Tibial nerve (tissue), 4 donors: Measurements from ENCODE around the gene RPS6KA2. TPM values are rescaled to one million over a fixed set of nuclear protein-coding genes. Genes with fewer than 3 reads are reported as not detected.

Source experiments
- DNase-seq, 2 donors: peaks; one replicate each; pipeline ENCODE4 v3.0.0-alpha.2; 2019; ENCODE audit warnings: low spot score in 2 of 2
- H3K27ac ChIP-seq, 4 donors: fragments of 200-600 bp; sonication (generic) in 3 of 4; one replicate each; pipeline ENCODE4 v1.5.1; 2017 to 2019; ENCODE audit warnings: mild to moderate bottlenecking in 1 of 4
- H3K27me3 ChIP-seq, 2 donors: fragments of 200-600 bp; sonication (generic) in 1 of 2; one replicate each; pipeline versions ENCODE4 v1.5.1 to v1.6.0; 2017 to 2019
- H3K36me3 ChIP-seq, 3 donors: fragments of 200-600 bp; sonication (generic); one replicate each; pipeline ENCODE4 v1.5.1; 2018 to 2019
- H3K4me1 ChIP-seq, 4 donors: fragments of 200-600 bp; sonication (generic) in 3 of 4; one replicate each; pipeline ENCODE4 v1.5.1; 2017 to 2019
- H3K4me3 ChIP-seq, 4 donors: fragments of 200-600 bp; sonication (generic) in 3 of 4; one replicate each; pipeline ENCODE4 v1.5.1; 2017 to 2019; ENCODE audit warnings: mild to moderate bottlenecking in 1 of 4, moderate library complexity in 1 of 4
- H3K9me3 ChIP-seq, 4 donors: fragments of 200-600 bp; sonication (generic) in 3 of 4; one replicate each; pipeline ENCODE4 v1.5.1; 2017 to 2019
- EP300 ChIP-seq, 2 donors: sonication (generic); formaldehyde crosslinking; IDR thresholded peaks; one replicate each; pipeline ENCODE4 v1.6.1; 2017; ENCODE audit warnings: antibody characterized with exemption in 2 of 2, mild to moderate bottlenecking in 1 of 2
- POLR2A ChIP-seq, 2 donors: fragments of 450-650 bp; IDR thresholded peaks; one replicate each; pipeline ENCODE4 v1.6.1; 2017; ENCODE audit warnings: antibody characterized with exemption in 2 of 2, mild to moderate bottlenecking in 2 of 2, moderate library complexity in 2 of 2
- WGBS, 2 donors: methylation state at CpG; one replicate each; pipeline ENCODE4 v1.1.5; 2018; 5-methylcytosine and 5-hydroxymethylcytosine counted together
- total RNA-seq, 4 donors: library from RNA; depleted of rRNA; stranded (reverse); fragments of >200 nt; gene quantifications; one replicate each; pipeline ENCODE4 v1.1.0, GENCODE V29; 2016
- TF ChIP-seq, protein P1 (sequence below), 5 experiments: fragments of 200-600 bp in 3 of 5; fragments of 450-650 bp in 2 of 5; sonication (generic) in 3 of 5; IDR thresholded peaks; one replicate each; pipeline ENCODE4 v1.5.1; 2016 to 2019; ENCODE audit warnings: antibody characterized with exemption in 5 of 5, mild to moderate bottlenecking in 3 of 5, moderate library complexity in 2 of 5

Gene RPS6KA2
- total RNA-seq, 4 donors from 2014 or later = 89.6 to 153 (median 103) TPM

DNA sequence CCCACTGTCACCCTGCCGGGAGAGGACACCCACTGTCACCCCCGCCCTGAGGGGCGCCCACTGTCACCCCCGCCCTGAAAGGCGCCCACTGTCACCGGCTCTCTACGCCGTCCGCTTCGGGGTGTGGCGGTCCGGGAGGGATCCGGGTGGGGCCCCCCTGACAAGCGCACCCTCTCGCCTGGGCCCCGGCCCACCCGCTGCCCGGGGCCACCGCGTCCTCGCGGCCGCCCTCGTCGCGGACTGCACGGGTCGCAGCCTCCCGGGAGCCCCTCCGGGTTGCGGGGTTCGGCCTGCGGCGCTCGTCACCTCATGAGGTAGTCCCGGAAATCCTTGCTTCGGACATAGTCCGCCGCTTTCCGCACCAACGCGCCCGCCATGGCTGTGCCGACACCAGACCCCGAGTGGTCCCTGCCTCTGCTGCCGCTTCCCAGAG lies 244.5 kb downstream of the RPS6KA2 start:
- Histone ChIP-seq H3K4me1 (peaks cover 0 to 31% (median 6%) of the 10 kb centered on the region in 4 donors), H3K9me3 (no peaks in the 10 kb centered on the region), H3K36me3 (no peaks in the 10 kb centered on the region), H3K27me3 (no peaks in the 10 kb centered on the region), H3K27ac (peak overlapping the region; percentile 80 to 95 (median 92)), H3K4me3 (peak overlapping the region; percentile 79 to 96 (median 92))
- TF ChIP-seq, protein P1, sequence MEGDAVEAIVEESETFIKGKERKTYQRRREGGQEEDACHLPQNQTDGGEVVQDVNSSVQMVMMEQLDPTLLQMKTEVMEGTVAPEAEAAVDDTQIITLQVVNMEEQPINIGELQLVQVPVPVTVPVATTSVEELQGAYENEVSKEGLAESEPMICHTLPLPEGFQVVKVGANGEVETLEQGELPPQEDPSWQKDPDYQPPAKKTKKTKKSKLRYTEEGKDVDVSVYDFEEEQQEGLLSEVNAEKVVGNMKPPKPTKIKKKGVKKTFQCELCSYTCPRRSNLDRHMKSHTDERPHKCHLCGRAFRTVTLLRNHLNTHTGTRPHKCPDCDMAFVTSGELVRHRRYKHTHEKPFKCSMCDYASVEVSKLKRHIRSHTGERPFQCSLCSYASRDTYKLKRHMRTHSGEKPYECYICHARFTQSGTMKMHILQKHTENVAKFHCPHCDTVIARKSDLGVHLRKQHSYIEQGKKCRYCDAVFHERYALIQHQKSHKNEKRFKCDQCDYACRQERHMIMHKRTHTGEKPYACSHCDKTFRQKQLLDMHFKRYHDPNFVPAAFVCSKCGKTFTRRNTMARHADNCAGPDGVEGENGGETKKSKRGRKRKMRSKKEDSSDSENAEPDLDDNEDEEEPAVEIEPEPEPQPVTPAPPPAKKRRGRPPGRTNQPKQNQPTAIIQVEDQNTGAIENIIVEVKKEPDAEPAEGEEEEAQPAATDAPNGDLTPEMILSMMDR (IDR thresholded peaks at IDR 0.05) = no peak
- TF ChIP-seq POLR2A (IDR thresholded peaks at IDR 0.05) (no peak), EP300 (IDR thresholded peaks at IDR 0.05) (no peak)
- no peak for DNase-seq
- 0% methylated on average over 32 to 46 of the region's 46 CpGs for WGBS, 2 donors

DNA sequence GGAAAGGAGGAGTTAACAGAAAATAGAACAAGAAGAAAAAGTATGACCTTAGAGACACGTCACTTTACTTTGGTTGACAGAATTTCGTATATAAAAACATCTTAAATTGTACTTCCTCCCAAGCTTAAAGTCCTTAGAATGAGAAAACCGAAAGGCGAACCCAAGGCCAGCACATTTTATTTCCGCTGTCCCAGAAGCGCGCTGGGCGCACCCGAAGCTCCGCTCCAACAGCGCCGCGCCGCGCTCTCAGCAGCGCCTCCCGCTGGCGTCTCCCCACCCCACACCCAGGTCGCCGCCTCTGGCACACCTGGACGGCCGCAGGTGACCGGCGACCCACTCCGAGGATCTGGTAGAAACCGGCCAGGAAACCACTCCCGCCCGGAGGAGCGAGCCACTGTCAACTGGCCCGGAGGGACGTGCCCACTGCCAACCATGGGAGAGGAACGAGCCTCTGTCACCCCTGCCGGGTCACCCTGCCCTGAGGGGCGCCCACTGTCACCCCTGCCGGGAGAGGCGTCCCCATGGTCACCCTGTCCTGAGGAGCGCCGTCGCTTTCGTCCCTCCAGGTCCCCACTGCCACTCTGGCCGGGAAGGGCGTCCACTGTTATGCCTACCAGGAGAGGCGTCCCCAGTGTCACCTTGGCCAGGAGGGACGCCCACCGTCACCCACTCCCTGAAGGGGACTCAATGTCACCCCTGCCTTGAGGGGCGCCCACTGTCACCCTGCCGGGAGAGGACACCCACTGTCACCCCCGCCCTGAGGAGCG lies 245.1 kb downstream of the RPS6KA2 start:
- no peaks in the 10 kb centered on the region for H3K36me3 ChIP-seq
- peak in 1 of 2 donors; percentile 41 for DNase-seq
- no peaks in the 10 kb centered on the region for H3K27me3 ChIP-seq
- peaks cover 0 to 31% (median 6%) of the 10 kb centered on the region in 4 donors for H3K4me1 ChIP-seq
- no peaks in the 10 kb centered on the region for H3K9me3 ChIP-seq
- H3K4me3 ChIP-seq = peak overlapping the region; percentile 79 to 96 (median 92)
- 1% methylated on average over 21 to 49 of the region's 49 CpGs for WGBS, 2 donors
- peak overlapping the region; percentile 80 to 95 (median 92) for H3K27ac ChIP-seq
- TF ChIP-seq, protein P1 (IDR thresholded peaks at IDR 0.05) = peak; percentile 69 to 77 (median 73)
- TF ChIP-seq EP300 (IDR thresholded peaks at IDR 0.05) (peak in 1 of 2 donors; percentile 49), POLR2A (IDR thresholded peaks at IDR 0.05) (no peak)

DNA sequence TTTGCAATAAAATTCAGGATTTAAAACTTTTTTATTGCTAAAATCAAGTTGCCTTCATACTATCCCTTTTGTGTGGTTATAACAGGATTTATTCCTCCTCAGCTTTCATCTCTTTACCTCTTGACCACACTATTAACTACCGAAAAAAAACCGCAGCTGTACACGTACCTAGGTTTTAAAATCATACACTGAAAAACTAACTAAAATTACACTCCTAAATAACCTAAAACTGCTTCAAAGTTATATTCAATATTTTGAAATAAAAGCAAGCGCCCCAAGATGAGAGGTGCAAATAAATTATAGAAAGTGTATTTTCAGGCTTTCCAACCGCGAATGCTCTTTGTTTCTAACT lies 245.7 kb downstream of the RPS6KA2 start:
- H3K36me3 ChIP-seq = no peaks in the 10 kb centered on the region
- H3K27me3 ChIP-seq = no peaks in the 10 kb centered on the region
- 39 to 40% methylated on average over 6 of the region's 6 CpGs for WGBS, 2 donors
- peak overlapping the region in 3 of 4 donors; percentile 80 to 95 (median 93) for H3K27ac ChIP-seq
- TF ChIP-seq POLR2A (IDR thresholded peaks at IDR 0.05) (no peak), EP300 (IDR thresholded peaks at IDR 0.05) (no peak)
- TF ChIP-seq, protein P1 (IDR thresholded peaks at IDR 0.05) = no peak
- no peaks in the 10 kb centered on the region for H3K9me3 ChIP-seq
- DNase-seq = no peak
- H3K4me1 ChIP-seq = peaks cover 0 to 31% (median 6%) of the 10 kb centered on the region in 4 donors
- H3K4me3 ChIP-seq = peak overlapping the region; percentile 79 to 96 (median 92)

DNA sequence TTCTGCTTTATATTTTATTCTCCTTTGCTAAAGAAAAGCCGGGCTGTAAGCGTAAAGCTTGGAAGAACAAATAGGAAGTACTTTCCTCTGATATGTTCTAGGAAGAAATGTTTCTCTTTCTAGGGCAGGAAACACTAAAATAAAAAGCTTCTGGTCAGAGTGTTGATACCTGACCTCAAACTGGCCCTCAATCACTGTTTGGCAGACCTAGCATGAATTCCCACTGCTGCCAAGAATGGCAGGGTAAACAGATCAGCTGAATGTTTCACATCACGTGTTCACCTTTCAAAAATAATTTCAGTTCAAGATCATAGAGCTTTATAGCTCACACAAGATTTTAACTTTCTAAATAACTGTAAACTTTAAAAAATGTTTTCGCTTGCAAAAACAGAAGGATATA lies 247.3 kb downstream of the RPS6KA2 start:
- no peak overlapping the region for H3K4me3 ChIP-seq
- no peak for TF ChIP-seq POLR2A (IDR thresholded peaks at IDR 0.05)
- TF ChIP-seq EP300 (IDR thresholded peaks at IDR 0.05) = peak in 1 of 2 donors; percentile 36
- TF ChIP-seq, protein P1 (IDR thresholded peaks at IDR 0.05) = no peak
- peak in 1 of 2 donors; percentile 21 for DNase-seq
- peaks cover 0 to 31% (median 6%) of the 10 kb centered on the region in 4 donors for H3K4me1 ChIP-seq
- H3K9me3 ChIP-seq = no peaks in the 10 kb centered on the region
- no peak overlapping the region for H3K27ac ChIP-seq
- WGBS, 2 donors = 58 to 69% methylated on average over 4 of the region's 4 CpGs
- no peaks in the 10 kb centered on the region for H3K36me3 ChIP-seq
- no peaks in the 10 kb centered on the region for H3K27me3 ChIP-seq

DNA sequence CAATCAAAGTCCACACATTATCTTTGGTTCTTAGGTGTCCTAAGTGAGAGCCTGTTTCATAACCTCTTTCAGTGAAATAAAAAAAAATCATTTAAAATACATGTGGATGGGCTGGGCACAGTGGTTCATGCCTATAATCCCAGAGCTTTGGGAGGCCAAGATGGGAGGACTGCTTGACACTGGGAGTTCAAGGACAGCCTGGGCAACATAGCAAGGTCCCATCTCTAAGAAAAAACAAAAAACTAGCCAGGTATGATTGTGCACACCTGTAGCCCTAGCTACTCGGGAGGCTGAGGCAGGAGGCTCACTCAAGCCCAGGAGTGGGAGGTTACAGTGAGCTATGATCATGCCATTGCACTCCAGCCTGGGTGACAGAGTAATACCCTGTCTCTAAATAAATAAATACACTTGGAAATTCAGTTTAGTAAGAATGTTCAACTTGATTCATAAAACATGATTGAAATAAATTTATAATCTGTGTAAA lies 247.9 kb downstream of the RPS6KA2 start:
- DNase-seq = no peak
- Histone ChIP-seq H3K27me3 (no peaks in the 10 kb centered on the region), H3K9me3 (no peaks in the 10 kb centered on the region), H3K27ac (no peak overlapping the region), H3K4me1 (peaks cover 0 to 28% (median 6%) of the 10 kb centered on the region in 4 donors), H3K36me3 (no peaks in the 10 kb centered on the region), H3K4me3 (no peak overlapping the region)
- TF ChIP-seq EP300 (IDR thresholded peaks at IDR 0.05) = no peak
- no peak for TF ChIP-seq POLR2A (IDR thresholded peaks at IDR 0.05)
- TF ChIP-seq, protein P1 (IDR thresholded peaks at IDR 0.05) = no peak
- 87 to 100% methylated on average over 1 of the region's 1 CpG for WGBS, 2 donors
